WTC11 (cell line): ENCODE results near the gene COX6B2.

Experiments used
- CTCF ChIP-seq: fragments of 200-600 bp; IDR thresholded peaks from 2 replicates; pipeline ENCODE4 v1.8.0; 2022; ENCODE audit warnings: antibody characterized with exemption
- E2F1 ChIP-seq: sonication (generic); formaldehyde crosslinking; IDR thresholded peaks from 2 replicates; pipeline ENCODE4 v1.8.0; 2022; ENCODE audit warnings: mild to moderate bottlenecking, missing genetic modification reagents
- ESRRA ChIP-seq: sonication (generic); formaldehyde crosslinking; IDR thresholded peaks from 2 replicates; pipeline ENCODE4 v1.8.1; 2022; ENCODE audit warnings: mild to moderate bottlenecking, missing genetic modification reagents, borderline replicate concordance
- ETV6 ChIP-seq: sonication (generic); formaldehyde crosslinking; IDR thresholded peaks from 2 replicates; pipeline ENCODE4 v1.8.1; 2022; ENCODE audit warnings: mild to moderate bottlenecking, missing genetic modification reagents
- FOXJ3 ChIP-seq: sonication (generic); formaldehyde crosslinking; IDR thresholded peaks from 2 replicates; pipeline ENCODE4 v1.9.0; 2021; ENCODE audit warnings: missing genetic modification reagents, mild to moderate bottlenecking, borderline replicate concordance
- NFYB ChIP-seq: sonication (generic); formaldehyde crosslinking; conservative IDR thresholded peaks from 2 replicates; pipeline ENCODE4 v1.8.0; 2022; ENCODE audit warnings: low read depth, missing genetic modification reagents
- NR1H2 ChIP-seq: sonication (generic); formaldehyde crosslinking; IDR thresholded peaks from 2 replicates; pipeline ENCODE4 v1.9.0; 2021; ENCODE audit warnings: mild to moderate bottlenecking, moderate library complexity, missing genetic modification reagents
- PREB ChIP-seq: sonication (generic); formaldehyde crosslinking; IDR thresholded peaks from 2 replicates; pipeline ENCODE4 v1.8.1; 2022; ENCODE audit warnings: mild to moderate bottlenecking, missing genetic modification reagents, moderate library complexity, borderline replicate concordance
- SOX15 ChIP-seq: fragments of 250-450 bp; sonication (Bioruptor Pico); IDR thresholded peaks from 2 replicates; pipeline ENCODE4 v1.9.0; 2021; ENCODE audit warnings: mild to moderate bottlenecking
- SP1 ChIP-seq: sonication (generic); formaldehyde crosslinking; conservative IDR thresholded peaks from 2 replicates; pipeline ENCODE4 v1.8.1; 2022; ENCODE audit warnings: missing genetic modification reagents
- TP53 ChIP-seq: sonication (generic); formaldehyde crosslinking; IDR thresholded peaks from 2 replicates; pipeline ENCODE4 v1.8.1; 2023; ENCODE audit warnings: mild to moderate bottlenecking, missing genetic modification reagents
- ZNF138 ChIP-seq: sonication (generic); formaldehyde crosslinking; conservative IDR thresholded peaks from 2 replicates; pipeline ENCODE4 v1.8.1; 2022; ENCODE audit warnings: mild to moderate bottlenecking, moderate library complexity, missing genetic modification reagents
- TF ChIP-seq, protein P1 (sequence below): sonication (generic); formaldehyde crosslinking; IDR thresholded peaks from 2 replicates; pipeline ENCODE4 v1.8.1; 2022; ENCODE audit warnings: low read depth, mild to moderate bottlenecking, moderate library complexity, missing genetic modification reagents, borderline replicate concordance
- TF ChIP-seq, protein P2 (sequence below): sonication (generic); formaldehyde crosslinking; IDR thresholded peaks from 2 replicates; pipeline ENCODE4 v1.8.0; 2022; ENCODE audit warnings: mild to moderate bottlenecking, missing genetic modification reagents

GRCh38 chr19:55400281-55401087 lies 46.0 kb upstream of the COX6B2 start:
- TF ChIP-seq, protein P1, sequence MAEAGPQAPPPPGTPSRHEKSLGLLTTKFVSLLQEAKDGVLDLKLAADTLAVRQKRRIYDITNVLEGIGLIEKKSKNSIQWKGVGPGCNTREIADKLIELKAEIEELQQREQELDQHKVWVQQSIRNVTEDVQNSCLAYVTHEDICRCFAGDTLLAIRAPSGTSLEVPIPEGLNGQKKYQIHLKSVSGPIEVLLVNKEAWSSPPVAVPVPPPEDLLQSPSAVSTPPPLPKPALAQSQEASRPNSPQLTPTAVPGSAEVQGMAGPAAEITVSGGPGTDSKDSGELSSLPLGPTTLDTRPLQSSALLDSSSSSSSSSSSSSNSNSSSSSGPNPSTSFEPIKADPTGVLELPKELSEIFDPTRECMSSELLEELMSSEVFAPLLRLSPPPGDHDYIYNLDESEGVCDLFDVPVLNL (CRISPR knock-in tag), result no peak
- TF ChIP-seq SOX15 (no peak), SP1 (CRISPR knock-in tag) (no peak), CTCF (no peak), ETV6 (CRISPR knock-in tag) (no peak), E2F1 (CRISPR knock-in tag) (no peak), TP53 (CRISPR knock-in tag) (no peak), FOXJ3 (CRISPR knock-in tag) (no peak), PREB (CRISPR knock-in tag) (no peak), ZNF138 (CRISPR knock-in tag) (no peak), ESRRA (CRISPR knock-in tag) (no peak), NR1H2 (CRISPR knock-in tag) (no peak), NFYB (no peak)
- TF ChIP-seq, protein P2, sequence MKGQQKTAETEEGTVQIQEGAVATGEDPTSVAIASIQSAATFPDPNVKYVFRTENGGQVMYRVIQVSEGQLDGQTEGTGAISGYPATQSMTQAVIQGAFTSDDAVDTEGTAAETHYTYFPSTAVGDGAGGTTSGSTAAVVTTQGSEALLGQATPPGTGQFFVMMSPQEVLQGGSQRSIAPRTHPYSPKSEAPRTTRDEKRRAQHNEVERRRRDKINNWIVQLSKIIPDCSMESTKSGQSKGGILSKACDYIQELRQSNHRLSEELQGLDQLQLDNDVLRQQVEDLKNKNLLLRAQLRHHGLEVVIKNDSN, result no peak
